ENCODE data around the gene TRABD2B. TPM values are rescaled to one million over a fixed set of nuclear protein-coding genes. Genes with fewer than 3 reads are reported as not detected.
A peak's percentile ranks its signal among the peaks of the same experiment; 100 is the strongest.

The TRABD2B gene
- total and polyA plus RNA-seq, 2 of the 13 experiments (the other 11 are each of a cell fraction or from before 2014, with no cell fraction given), result 0.04 TPM; not detected in 1

DNA sequence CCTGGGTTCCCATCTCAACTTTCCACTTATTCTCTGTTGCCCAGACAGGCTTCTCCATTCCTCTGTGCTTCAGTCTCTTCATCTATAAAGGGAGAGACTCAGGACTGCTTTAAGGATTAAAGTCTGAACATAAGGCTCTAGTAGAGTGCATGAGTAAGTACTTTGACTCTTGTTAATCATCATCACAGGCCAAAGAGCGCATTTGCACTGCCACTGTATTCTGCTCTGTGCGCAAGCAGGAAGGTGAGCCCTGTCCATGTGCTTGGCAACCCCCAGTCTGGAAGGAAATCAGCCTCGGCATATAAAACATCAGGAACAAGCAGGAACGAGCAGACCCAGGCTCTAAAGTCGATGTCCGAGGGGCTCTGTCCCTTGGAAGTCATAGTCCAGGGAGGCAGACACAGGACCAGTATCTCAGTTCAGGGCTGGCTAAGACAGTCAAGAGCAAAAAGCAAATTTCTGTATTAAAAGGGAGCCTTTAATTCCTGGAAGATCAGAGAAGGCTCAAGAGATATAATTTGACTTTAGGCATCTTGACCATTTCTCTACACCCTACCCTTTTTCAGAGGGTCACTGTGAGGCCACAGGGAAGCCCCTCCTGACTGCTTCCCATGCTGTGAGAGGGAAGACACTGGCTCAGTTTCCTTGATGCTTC, 131.2 kb downstream of the TRABD2B start (continued):
- TF ChIP-seq, protein P1, sequence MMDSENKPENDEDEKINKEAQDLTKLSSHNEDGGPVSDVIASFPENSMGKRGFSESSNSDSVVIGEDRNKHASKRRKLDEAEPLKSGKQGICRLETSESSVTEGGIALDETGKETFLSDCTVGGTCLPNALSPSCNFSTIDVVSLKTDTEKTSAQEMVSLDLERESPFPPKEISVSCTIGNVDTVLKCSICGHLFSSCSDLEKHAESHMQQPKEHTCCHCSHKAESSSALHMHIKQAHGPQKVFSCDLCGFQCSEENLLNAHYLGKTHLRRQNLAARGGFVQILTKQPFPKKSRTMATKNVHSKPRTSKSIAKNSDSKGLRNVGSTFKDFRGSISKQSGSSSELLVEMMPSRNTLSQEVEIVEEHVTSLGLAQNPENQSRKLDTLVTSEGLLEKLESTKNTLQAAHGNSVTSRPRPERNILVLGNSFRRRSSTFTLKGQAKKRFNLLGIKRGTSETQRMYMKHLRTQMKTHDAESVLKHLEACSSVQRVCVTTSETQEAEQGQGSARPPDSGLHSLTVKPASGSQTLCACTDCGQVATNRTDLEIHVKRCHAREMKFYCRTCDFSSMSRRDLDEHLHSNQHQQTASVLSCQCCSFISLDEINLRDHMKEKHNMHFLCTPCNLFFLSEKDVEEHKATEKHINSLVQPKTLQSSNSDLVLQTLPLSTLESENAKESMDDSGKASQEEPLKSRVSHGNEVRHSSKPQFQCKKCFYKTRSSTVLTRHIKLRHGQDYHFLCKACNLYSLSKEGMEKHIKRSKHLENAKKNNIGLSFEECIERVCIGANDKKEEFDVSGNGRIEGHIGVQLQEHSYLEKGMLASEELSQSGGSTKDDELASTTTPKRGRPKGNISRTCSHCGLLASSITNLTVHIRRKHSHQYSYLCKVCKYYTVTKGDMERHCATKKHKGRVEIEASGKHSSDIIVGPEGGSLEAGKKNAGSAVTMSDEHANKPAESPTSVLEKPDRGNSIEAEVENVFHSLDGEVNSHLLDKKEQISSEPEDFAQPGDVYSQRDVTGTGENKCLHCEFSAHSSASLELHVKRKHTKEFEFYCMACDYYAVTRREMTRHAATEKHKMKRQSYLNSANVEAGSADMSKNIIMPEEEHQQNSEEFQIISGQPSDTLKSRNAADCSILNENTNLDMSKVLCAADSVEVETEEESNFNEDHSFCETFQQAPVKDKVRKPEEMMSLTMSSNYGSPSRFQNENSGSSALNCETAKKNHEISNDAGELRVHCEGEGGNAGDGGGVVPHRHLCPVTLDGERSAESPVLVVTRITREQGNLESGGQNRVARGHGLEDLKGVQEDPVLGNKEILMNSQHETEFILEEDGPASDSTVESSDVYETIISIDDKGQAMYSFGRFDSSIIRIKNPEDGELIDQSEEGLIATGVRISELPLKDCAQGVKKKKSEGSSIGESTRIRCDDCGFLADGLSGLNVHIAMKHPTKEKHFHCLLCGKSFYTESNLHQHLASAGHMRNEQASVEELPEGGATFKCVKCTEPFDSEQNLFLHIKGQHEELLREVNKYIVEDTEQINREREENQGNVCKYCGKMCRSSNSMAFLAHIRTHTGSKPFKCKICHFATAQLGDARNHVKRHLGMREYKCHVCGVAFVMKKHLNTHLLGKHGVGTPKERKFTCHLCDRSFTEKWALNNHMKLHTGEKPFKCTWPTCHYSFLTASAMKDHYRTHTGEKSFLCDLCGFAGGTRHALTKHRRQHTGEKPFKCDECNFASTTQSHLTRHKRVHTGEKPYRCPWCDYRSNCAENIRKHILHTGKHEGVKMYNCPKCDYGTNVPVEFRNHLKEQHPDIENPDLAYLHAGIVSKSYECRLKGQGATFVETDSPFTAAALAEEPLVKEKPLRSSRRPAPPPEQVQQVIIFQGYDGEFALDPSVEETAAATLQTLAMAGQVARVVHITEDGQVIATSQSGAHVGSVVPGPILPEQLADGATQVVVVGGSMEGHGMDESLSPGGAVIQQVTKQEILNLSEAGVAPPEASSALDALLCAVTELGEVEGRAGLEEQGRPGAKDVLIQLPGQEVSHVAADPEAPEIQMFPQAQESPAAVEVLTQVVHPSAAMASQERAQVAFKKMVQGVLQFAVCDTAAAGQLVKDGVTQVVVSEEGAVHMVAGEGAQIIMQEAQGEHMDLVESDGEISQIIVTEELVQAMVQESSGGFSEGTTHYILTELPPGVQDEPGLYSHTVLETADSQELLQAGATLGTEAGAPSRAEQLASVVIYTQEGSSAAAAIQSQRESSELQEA (CRISPR knock-in tag; IDR thresholded peaks at IDR 0.05; ENCODE audit: not compliant biosample characterization), result no peak
- no peak for TF ChIP-seq SP4 (CRISPR knock-in tag; IDR thresholded peaks at IDR 0.05)
- no peak for TF ChIP-seq ZNF121 (CRISPR knock-in tag; IDR thresholded peaks at IDR 0.05)
- TF ChIP-seq ZEB1 (IDR thresholded peaks at IDR 0.05; ENCODE audit: insufficient replicate concordance, low read depth), result no peak
- no peak for TF ChIP-seq KDM5A (IDR thresholded peaks at IDR 0.05; ENCODE audit: borderline replicate concordance, low read length)
- no peak for TF ChIP-seq IKZF1 (IDR thresholded peaks at IDR 0.05)
- no peak for TF ChIP-seq CCAR2 (optimal IDR thresholded peaks at IDR 0.05; ENCODE audit: low read depth, low read length)
- no peak for TF ChIP-seq TAF15 (IDR thresholded peaks at IDR 0.05; ENCODE audit: low read depth, low read length, poor library complexity, severe bottlenecking)
- TF ChIP-seq, protein P2, sequence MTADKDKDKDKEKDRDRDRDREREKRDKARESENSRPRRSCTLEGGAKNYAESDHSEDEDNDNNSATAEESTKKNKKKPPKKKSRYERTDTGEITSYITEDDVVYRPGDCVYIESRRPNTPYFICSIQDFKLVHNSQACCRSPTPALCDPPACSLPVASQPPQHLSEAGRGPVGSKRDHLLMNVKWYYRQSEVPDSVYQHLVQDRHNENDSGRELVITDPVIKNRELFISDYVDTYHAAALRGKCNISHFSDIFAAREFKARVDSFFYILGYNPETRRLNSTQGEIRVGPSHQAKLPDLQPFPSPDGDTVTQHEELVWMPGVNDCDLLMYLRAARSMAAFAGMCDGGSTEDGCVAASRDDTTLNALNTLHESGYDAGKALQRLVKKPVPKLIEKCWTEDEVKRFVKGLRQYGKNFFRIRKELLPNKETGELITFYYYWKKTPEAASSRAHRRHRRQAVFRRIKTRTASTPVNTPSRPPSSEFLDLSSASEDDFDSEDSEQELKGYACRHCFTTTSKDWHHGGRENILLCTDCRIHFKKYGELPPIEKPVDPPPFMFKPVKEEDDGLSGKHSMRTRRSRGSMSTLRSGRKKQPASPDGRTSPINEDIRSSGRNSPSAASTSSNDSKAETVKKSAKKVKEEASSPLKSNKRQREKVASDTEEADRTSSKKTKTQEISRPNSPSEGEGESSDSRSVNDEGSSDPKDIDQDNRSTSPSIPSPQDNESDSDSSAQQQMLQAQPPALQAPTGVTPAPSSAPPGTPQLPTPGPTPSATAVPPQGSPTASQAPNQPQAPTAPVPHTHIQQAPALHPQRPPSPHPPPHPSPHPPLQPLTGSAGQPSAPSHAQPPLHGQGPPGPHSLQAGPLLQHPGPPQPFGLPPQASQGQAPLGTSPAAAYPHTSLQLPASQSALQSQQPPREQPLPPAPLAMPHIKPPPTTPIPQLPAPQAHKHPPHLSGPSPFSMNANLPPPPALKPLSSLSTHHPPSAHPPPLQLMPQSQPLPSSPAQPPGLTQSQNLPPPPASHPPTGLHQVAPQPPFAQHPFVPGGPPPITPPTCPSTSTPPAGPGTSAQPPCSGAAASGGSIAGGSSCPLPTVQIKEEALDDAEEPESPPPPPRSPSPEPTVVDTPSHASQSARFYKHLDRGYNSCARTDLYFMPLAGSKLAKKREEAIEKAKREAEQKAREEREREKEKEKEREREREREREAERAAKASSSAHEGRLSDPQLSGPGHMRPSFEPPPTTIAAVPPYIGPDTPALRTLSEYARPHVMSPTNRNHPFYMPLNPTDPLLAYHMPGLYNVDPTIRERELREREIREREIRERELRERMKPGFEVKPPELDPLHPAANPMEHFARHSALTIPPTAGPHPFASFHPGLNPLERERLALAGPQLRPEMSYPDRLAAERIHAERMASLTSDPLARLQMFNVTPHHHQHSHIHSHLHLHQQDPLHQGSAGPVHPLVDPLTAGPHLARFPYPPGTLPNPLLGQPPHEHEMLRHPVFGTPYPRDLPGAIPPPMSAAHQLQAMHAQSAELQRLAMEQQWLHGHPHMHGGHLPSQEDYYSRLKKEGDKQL (CRISPR knock-in tag; IDR thresholded peaks at IDR 0.05; ENCODE audit: low read depth), result no peak
- TF ChIP-seq ZNF557 (CRISPR knock-in tag; IDR thresholded peaks at IDR 0.05), result 0 out of 2 replicates have a peak, but pooled peaks have one; percentile 46
- TF ChIP-seq MED13 (CRISPR knock-in tag; IDR thresholded peaks at IDR 0.05), result no peak
- no peak for TF ChIP-seq ZNF749 (CRISPR knock-in tag; IDR thresholded peaks at IDR 0.05; ENCODE audit: borderline replicate concordance)
- TF ChIP-seq, protein P3, sequence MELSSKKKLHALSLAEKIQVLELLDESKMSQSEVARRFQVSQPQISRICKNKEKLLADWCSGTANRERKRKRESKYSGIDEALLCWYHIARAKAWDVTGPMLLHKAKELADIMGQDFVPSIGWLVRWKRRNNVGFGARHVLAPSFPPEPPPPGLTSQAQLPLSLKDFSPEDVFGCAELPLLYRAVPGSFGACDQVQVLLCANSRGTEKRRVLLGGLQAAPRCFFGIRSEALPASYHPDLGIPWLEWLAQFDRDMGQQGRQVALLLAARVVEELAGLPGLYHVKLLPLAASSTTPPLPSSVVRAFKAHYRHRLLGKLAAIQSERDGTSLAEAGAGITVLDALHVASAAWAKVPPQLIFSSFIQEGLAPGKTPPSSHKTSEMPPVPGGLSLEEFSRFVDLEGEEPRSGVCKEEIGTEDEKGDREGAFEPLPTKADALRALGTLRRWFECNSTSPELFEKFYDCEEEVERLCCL (CRISPR knock-in tag; IDR thresholded peaks at IDR 0.05; ENCODE audit: borderline replicate concordance), result no peak
- TF ChIP-seq PCBP2 (optimal IDR thresholded peaks at IDR 0.05; ENCODE audit: low read depth, low read length, poor library complexity, severe bottlenecking), result no peak
